Raji (cell line): Measurements from ENCODE around the gene MMP23B.

Source experiments
- POLR2A ChIP-seq: IDR thresholded peaks from 2 replicates; pipeline ENCODE4 v1.6.1; 2011; ENCODE audit warnings: low read depth, low read length, control low read depth; ENCODE audit not compliant: insufficient read depth

MMP23B gene

DNA sequence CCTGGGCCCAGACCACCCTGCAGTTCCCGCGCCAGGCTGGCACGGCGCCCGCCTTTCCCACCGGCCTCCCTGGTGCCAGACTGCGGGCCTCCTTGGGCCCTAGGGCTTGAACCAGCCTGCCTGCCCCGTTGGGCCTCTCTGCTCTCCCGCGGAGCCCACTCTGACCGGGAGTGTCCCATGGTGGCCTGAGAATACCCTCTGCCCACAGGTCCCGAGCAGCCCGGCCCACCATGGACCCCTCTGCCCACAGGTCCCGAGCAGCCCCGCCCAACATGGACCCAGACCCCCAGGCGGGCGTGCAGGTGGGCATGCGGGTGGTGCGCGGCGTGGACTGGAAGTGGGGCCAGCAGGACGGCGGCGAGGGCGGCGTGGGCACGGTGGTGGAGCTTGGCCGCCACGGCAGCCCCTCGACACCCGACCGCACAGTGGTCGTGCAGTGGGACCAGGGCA, 8.8 kb upstream of the MMP23B start:
- TF ChIP-seq POLR2A: no peak

DNA sequence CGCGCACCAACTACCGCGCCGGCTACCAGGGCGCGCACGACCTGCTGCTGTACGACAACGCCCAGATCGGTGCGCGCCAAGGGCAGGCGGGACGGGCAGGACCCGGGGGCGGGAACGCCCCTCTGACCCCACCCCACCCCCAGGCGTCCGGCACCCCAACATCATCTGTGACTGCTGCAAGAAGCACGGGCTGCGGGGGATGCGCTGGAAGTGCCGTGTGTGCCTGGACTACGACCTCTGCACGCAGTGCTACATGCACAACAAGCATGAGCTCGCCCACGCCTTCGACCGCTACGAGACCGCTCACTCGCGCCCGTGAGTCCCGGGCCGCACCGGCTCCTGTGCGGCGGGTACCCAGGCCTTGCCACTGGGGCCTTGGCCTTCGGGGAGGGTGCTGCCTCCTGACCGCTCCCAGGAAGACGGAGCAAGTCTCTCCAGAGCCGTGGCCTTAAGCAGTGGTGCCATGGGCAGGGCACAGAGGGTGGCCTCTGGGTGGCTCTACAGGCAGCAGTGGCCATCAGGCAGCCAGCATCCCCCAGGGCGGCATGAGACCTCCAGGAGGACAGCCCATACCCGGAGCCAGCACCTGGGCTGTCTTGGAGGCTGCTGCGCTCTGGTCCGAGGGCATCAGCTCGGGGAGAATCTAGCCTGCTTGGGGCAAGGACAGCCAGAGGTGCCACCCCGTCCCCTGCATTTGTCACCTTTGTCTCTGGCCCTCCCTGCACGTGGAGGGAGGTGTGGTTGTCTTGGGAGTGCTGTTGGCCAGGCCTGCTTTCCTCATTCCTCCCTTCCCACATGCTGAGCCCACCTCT, 8.1 kb upstream of the MMP23B start:
- TF ChIP-seq POLR2A: no peak

DNA sequence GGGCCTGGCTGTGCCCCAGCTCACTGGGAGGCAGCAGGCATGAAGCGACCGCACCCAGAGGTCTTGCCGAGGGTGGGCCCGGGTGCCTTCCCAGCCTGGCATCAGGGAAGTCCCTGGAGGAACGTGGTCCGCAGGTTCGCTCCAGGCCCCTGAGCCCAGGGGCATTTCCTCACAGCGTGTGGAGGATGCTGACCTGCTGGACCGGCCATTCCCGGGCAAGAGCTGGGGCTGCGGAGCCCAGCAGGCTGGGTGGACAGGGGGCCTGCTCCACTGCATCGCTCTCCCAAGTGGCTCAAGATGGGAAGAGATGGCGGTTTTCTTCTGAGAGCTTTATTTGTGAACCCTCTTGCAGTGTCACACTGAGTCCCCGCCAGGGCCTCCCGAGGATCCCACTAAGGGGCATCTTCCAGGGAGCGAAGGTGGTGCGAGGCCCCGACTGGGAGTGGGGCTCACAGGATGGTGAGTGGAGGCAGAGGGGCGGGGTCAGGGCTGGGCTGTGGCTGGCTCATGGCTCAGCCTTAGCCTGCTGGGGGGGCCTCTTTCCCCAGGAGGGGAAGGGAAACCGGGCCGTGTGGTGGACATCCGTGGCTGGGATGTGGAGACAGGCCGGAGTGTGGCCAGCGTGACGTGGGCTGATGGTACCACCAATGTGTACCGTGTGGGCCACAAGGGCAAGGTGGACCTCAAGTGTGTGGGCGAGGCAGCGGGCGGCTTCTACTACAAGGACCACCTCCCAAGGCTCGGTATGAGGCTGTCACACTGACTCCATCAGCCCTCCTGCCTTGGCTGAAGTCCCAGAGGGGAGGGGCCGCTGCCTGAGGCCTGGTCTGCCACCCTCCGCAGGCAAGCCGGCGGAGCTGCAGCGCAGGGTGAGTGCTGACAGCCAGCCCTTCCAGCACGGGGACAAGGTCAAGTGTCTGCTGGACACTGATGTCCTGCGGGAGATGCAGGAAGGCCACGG, 7.2 kb upstream of the MMP23B start:
- TF ChIP-seq POLR2A: no peak

DNA sequence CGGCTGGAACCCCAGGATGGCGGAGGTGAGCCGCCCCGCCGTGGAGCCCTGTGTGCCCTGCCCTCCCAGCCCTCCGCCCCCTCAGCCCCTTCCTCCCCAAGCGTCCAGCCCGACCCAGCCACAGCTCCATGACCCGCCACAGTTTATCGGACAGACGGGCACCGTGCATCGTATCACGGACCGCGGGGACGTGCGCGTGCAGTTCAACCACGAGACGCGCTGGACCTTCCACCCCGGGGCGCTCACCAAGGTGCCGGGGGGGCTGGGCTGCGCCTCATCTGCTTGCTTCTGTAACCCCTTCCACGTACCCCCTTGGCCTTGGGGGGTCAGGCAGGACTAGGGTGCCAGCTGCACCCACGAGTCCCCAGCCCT, 6.6 kb upstream of the MMP23B start:
- no peak for TF ChIP-seq POLR2A

DNA sequence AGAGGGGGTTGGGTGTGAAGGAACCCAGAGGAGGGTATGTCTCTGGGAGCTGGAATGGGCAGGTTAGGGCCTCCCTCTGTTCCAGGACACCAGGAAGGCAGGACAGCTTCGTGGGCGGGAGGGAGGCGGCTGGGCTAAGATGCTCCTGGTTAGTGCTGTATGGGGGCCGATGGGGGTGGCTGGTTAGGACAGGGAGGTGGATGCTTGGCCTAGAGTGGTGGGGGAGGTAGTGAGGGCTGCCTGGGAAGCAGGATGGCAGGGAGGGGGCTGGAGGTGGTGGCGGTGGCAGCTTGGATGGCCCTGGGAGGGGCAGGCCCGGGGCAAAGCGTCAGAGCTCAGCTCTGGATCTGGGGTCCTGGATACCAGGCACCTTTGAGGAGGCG, 6.2 kb upstream of the MMP23B start:
- TF ChIP-seq POLR2A: no peak

DNA sequence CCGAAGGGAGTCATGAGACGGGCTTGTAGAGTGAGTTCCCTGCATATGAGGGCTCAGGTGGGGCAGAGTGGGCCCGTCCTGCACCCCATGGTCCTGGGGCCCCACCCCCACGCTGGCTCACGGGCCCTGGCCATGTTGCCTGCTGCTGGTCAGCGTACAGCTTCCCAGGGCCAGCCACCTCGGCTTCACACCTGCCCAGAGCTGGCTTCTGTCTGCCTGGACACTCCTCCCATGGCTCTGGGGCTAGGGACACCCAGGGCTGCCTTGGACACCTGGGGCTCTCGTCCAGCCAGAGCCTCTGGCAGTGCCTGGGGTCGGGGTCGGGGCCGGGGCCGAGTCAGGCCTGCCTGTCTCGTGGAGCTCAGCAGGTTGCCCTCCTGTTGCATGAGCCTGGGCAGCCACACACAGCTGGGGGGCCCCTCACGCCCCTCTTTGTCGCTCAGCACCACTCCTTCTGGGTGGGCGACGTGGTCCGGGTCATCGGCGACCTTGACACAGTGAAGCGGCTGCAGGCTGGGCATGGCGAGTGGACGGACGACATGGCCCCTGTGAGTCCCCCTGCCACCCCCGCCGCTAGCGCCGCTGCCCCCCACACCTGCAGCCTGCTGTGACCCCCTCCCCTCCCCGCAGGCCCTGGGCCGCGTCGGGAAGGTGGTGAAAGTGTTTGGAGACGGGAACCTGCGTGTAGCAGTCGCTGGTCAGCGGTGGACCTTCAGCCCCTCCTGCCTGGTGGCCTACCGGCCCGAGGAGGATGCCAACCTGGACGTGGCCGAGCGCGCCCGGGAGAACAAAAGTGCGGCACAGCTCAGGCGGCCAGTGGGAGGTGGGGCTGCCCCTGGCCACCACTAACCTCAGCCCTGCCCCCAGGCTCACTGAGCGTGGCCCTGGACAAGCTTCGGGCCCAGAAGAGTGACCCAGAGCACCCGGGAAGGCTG, 5.5 kb upstream of the MMP23B start:
- TF ChIP-seq POLR2A: no peak

DNA sequence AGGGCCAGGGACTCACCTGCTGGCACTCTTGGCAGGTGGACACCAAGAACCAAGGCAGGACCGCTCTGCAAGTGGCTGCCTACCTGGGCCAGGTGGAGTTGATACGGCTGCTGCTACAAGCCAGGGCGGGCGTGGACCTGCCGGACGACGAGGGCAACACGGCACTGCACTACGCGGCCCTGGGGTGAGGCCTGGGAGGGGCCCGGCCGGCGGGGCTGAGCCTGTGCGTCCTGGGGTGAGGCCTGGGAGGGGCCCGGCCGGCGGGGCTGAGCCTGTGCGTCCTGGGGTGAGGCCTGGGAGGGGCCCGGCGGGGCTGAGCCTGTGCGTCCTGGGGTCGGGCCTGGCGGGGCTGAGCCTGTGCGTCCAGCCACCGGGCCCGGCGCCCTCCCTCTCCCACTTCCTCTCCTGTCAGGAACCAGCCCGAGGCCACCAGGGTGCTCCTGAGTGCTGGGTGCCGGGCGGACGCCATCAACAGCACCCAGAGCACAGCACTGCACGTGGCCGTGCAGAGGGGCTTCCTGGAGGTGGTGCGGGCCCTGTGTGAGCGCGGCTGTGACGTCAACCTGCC, 4.6 kb upstream of the MMP23B start:
- no peak for TF ChIP-seq POLR2A

DNA sequence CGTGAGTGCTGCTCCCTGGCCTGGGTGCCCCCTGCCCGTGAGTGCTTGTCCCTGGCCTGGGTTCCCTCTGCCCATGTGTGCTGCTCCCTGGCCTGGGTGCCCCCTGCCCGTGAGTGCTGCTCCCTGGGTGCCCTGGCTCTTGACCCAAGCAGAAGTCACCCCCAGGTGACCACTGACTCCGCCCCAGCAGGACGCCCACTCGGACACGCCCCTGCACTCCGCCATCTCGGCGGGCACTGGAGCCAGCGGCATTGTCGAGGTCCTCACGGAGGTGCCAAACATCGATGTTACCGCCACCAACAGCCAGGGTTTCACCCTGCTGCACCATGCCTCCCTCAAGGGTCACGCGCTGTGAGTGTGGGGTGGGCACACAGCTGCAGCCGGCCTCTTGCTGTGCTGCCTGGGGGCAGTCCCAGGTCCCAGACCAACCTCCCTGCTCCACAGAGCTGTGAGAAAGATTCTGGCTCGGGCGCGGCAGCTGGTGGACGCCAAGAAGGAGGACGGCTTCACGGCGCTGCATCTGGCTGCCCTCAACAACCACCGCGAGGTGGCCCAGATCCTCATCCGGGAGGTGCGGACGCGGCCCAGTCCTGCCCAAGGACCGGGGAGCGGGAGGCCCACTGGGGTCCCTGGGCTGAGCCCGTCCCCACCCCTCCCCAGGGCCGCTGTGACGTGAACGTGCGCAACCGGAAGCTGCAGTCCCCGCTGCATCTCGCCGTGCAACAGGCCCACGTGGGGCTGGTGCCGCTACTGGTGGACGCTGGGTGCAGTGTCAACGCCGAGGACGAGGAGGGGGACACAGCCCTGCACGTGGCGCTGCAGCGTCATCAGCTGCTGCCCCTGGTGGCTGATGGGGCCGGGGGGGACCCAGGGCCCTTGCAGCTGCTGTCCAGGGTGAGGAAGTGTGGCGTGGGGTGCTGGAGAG, 3.9 kb upstream of the MMP23B start:
- TF ChIP-seq POLR2A: no peak

DNA sequence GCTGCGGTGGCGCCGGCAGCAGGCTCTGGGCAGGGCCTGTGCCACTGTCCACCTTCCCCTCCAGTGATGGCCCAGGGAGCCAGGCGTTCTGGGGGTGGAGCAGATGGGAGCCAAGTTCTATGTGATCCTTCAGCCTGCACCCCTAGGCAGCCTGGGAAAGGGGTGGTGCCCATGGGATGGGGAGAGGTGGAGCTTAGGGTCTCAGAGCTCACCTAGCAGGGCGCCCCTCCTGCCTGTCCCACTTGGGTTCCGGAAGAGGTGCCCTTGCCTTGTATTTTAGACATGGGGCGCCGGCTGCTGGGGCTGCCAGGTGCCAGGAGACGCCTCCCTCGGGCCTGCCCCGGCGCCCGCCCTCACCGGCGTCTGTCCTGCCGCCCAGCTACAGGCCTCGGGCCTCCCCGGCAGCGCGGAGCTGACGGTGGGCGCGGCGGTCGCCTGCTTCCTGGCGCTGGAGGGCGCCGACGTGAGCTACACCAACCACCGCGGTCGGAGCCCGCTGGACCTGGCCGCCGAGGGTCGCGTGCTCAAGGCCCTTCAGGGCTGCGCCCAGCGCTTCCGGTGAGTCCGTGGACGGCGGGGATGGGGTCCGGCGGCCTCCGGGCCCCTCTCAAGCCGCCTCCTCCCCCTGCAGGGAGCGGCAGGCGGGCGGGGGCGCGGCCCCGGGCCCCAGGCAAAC, 3.1 kb upstream of the MMP23B start:
- no peak for TF ChIP-seq POLR2A

DNA sequence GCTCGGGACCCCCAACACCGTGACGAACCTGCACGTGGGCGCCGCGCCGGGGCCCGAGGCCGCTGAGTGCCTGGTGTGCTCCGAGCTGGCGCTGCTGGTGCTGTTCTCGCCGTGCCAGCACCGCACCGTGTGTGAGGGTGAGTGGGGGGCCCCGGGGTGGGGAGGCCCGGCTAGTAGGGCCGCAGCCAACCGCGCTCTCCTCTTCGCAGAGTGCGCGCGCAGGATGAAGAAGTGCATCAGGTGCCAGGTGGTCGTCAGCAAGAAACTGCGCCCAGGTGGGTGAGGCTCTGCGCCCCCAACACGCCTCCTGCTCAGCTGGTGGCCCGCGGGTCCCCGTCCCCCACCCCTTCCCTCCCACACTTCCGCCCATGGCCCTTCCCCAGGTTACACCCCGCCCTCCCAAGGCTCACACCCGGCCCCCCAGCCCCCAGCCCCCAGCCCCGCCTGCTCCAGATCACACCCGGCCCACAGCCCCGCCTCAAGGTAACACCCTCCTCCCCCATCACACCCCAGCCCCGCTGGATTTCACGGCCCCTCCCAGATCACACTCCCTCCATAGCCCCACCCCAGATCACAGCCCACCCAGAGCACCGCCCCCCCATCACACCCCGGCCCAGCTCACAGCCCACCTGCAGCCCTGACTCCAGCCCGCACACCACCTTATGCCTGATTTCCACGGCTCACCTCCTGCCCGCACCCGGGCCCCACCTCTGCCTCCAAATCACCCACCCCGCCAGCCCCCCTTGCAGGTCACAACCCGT, 2.4 kb upstream of the MMP23B start:
- TF ChIP-seq POLR2A: no peak

DNA sequence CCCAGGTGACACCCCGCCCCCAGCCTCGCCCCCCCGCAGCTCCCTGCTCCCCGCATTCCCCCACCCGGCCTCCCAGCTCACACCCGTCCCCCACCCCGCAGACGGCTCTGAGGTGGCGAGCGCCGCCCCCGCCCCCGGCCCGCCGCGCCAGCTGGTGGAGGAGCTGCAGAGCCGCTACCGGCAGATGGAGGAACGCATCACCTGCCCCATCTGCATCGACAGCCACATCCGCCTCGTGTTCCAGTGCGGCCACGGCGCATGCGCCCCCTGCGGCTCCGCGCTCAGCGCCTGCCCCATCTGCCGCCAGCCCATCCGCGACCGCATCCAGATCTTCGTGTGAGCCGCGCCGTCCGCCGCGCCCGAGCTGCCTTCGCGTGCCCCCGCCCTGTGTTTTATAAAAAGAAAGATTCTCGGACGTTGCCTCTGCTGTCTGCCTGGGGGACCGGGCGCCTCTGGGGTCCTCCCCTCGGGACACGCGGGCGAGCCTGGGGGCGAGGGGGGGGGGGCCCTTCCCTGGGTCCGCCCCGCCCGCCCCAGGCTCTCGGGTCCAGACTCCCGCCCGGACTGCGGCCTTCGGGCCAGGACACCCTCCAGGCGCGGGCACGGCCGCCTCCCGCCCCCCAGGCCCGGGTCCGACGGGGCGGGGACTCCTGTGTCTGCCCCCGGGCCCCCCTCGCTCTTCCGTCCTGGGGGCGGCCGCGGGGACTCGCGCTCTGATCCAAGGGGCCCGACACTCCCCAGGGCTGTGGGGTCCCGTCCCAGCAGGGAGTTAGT, 1.6 kb upstream of the MMP23B start:
- TF ChIP-seq POLR2A: no peak
